ENCODE data around the gene CUEDC1. TPM values are rescaled to one million over a fixed set of nuclear protein-coding genes. Genes with fewer than 3 reads are reported as not detected.

Gene CUEDC1
- total and polyA plus RNA-seq, 2 donors (not counting 1 experiment from before 2014, with no cell fraction given), result 0.57 TPM; not detected in 1

- CTCF ChIA-PET, result interaction anchor here (0.6 to 1.1 kb wide), 2 partner anchors 15 to 26 kb away, joined by 3 read pairs; no protein-coding TSS in a partner anchor
- ATAC-seq (ENCODE audit: low read depth) (no peak), DNase-seq (no peak)
- H3K27ac ChIP-seq (ENCODE audit: low read length in 2 of 2), result no peak overlapping the region
- peaks cover 0 to 14% (median 0%) of the 10 kb centered on the region in 3 donors for H3K9me3 ChIP-seq (ENCODE audit: control extremely low read depth in 1 of 3, control insufficient read depth in 2 of 3, insufficient read depth in 1 of 3, low read length in 2 of 3)
- Mint-ChIP-seq H3K4me1 (peaks cover 14% of the 10 kb centered on the region), H3K4me3 (no peak overlapping the region), H3K9me3 (ENCODE audit: insufficient read depth) (no peaks in the 10 kb centered on the region), H3K27me3 (peaks cover 50% of the 10 kb centered on the region), H3K27ac (no peak overlapping the region)
- intact Hi-C loops (cut with micrococcal nuclease), result no loop called here
- H4K20me1 ChIP-seq (ENCODE audit: control insufficient read depth, insufficient read depth, low read length, poor library complexity, severe bottlenecking), result no peaks in the 10 kb centered on the region
- no peak overlapping the region for H3K4me3 ChIP-seq (ENCODE audit: control extremely low read depth in 1 of 5, extremely low read depth in 1 of 5, insufficient read depth in 1 of 5, low read depth in 2 of 5, low read length in 4 of 5)
- no peak overlapping the region for H3K9ac ChIP-seq (ENCODE audit: low read length)
- H3K27me3 ChIP-seq (replicated peaks in 1 of 4; ENCODE audit: control extremely low read depth in 1 of 4, control insufficient read depth in 3 of 4, insufficient read depth in 4 of 4, low read length in 3 of 4), result peaks cover 0 to 50% (median 27%) of the 10 kb centered on the region in 4 experiments
- TF ChIP-seq EZH2 (IDR thresholded peaks at IDR 0.05; ENCODE audit: borderline replicate concordance, insufficient read depth, low read depth, low read length, poor library complexity, severe bottlenecking), result no peak
- no peaks in the 10 kb centered on the region for H3K79me2 ChIP-seq (ENCODE audit: control insufficient read depth, insufficient read depth, low read length)
- no peak overlapping the region for H3K4me2 ChIP-seq (replicated peaks; ENCODE audit: low read depth, low read length, poor library complexity, severe bottlenecking)
- POLR2A ChIA-PET, result no interaction called here
- no peak overlapping the region for H2AFZ ChIP-seq (ENCODE audit: insufficient read depth, low read depth, low read length, poor library complexity, severe bottlenecking)
- WGBS (ENCODE audit: insufficient coverage), result 85% methylated on average over 9 of the region's 9 CpGs
- no peaks in the 10 kb centered on the region for H3K36me3 ChIP-seq (replicated peaks in 1 of 2; ENCODE audit: control extremely low read depth in 1 of 2, control insufficient read depth in 1 of 2, extremely low read depth in 1 of 2, insufficient read depth in 2 of 2, low read length in 1 of 2)
- peaks cover 21 to 24% of the 10 kb centered on the region in 2 donors for H3K4me1 ChIP-seq (ENCODE audit: control insufficient read depth in 2 of 2, insufficient read depth in 2 of 2, low read length in 2 of 2)
These were observed 77.3 kb downstream of the CUEDC1 start for GRCh38 chr17:57877803-57878377.

DNA sequence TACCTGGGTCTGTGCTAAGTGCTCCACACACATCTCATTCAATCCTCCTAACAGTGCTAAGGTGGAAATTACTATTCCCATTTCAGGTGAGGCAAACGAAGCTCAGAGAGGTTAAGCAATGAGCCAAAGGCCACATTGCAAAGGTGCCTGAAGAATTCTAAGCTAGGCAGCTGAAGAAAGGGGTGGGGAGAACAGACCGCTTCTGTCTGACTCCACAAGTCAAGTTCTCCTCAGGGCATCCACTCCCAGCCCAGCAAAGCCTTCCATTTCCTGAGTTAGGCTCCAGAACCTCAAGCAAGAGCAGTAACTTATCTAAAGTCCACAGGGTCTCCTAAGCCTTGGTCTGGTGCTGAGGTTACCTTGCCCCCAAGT lies 78.4 kb downstream of the CUEDC1 start:
- 100% methylated on average over 1 of the region's 2 CpGs for WGBS (ENCODE audit: insufficient coverage)
- no peak overlapping the region for H3K4me3 ChIP-seq (ENCODE audit: control extremely low read depth in 1 of 5, extremely low read depth in 1 of 5, insufficient read depth in 1 of 5, low read depth in 2 of 5, low read length in 4 of 5)
- peaks cover 26 to 28% of the 10 kb centered on the region in 2 donors for H3K4me1 ChIP-seq (ENCODE audit: control insufficient read depth in 2 of 2, insufficient read depth in 2 of 2, low read length in 2 of 2)
- H3K9me3 ChIP-seq (ENCODE audit: control extremely low read depth in 1 of 3, control insufficient read depth in 2 of 3, insufficient read depth in 1 of 3, low read length in 2 of 3), result peaks cover 0 to 15% (median 0%) of the 10 kb centered on the region in 3 donors
- intact Hi-C loops (cut with micrococcal nuclease), result no loop called here
- ChIA-PET CTCF (interaction anchor here (1.1 kb wide), 1 partner anchor 20 kb away, joined by 3 read pairs; no protein-coding TSS in a partner anchor), POLR2A (no interaction called here)
- TF ChIP-seq EZH2 (IDR thresholded peaks at IDR 0.05; ENCODE audit: borderline replicate concordance, insufficient read depth, low read depth, low read length, poor library complexity, severe bottlenecking) (no peak), CTCF (IDR thresholded peaks at IDR 0.05) (no peak)
- no peak overlapping the region for H3K27ac Mint-ChIP-seq
- H3K4me1 Mint-ChIP-seq, result peaks cover 18% of the 10 kb centered on the region
- H2AFZ ChIP-seq (ENCODE audit: insufficient read depth, low read depth, low read length, poor library complexity, severe bottlenecking), result no peak overlapping the region
- peaks cover 57% of the 10 kb centered on the region for H3K27me3 Mint-ChIP-seq
- no peak overlapping the region for H3K4me2 ChIP-seq (replicated peaks; ENCODE audit: low read depth, low read length, poor library complexity, severe bottlenecking)
- no peak for DNase-seq
- no peaks in the 10 kb centered on the region for H4K20me1 ChIP-seq (ENCODE audit: control insufficient read depth, insufficient read depth, low read length, poor library complexity, severe bottlenecking)
- no peaks in the 10 kb centered on the region for H3K36me3 ChIP-seq (replicated peaks in 1 of 2; ENCODE audit: control extremely low read depth in 1 of 2, control insufficient read depth in 1 of 2, extremely low read depth in 1 of 2, insufficient read depth in 2 of 2, low read length in 1 of 2)
- H3K9ac ChIP-seq (ENCODE audit: low read length), result no peak overlapping the region
- H3K27ac ChIP-seq (ENCODE audit: low read length in 2 of 2), result no peak overlapping the region
- H3K79me2 ChIP-seq (ENCODE audit: control insufficient read depth, insufficient read depth, low read length), result no peaks in the 10 kb centered on the region
- no peak for ATAC-seq (ENCODE audit: low read depth)
- no peak overlapping the region for H3K4me3 Mint-ChIP-seq
- peaks cover 0 to 61% (median 34%) of the 10 kb centered on the region in 4 experiments for H3K27me3 ChIP-seq (replicated peaks in 1 of 4; ENCODE audit: control extremely low read depth in 1 of 4, control insufficient read depth in 3 of 4, insufficient read depth in 4 of 4, low read length in 3 of 4)
- no peaks in the 10 kb centered on the region for H3K9me3 Mint-ChIP-seq (ENCODE audit: insufficient read depth)

All from B cell (primary cell).